Stimulated activated CD4-positive, alpha-beta T cell treated with anti-CD3 and anti-CD28 coated beads, Interleukin-15, amount 100 ng/mL, for 48 hours (primary cell): ENCODE measurements around the gene FUT6.
A peak's percentile ranks its signal among the peaks of the same experiment; 100 is the strongest.

ENCODE experiments used
- DNase-seq, 2 donors: peaks; one replicate each; pipeline ENCODE4 v3.0.0-alpha.2; 2020; ENCODE audit warnings: low read depth in 2 of 2

Gene FUT6

DNA sequence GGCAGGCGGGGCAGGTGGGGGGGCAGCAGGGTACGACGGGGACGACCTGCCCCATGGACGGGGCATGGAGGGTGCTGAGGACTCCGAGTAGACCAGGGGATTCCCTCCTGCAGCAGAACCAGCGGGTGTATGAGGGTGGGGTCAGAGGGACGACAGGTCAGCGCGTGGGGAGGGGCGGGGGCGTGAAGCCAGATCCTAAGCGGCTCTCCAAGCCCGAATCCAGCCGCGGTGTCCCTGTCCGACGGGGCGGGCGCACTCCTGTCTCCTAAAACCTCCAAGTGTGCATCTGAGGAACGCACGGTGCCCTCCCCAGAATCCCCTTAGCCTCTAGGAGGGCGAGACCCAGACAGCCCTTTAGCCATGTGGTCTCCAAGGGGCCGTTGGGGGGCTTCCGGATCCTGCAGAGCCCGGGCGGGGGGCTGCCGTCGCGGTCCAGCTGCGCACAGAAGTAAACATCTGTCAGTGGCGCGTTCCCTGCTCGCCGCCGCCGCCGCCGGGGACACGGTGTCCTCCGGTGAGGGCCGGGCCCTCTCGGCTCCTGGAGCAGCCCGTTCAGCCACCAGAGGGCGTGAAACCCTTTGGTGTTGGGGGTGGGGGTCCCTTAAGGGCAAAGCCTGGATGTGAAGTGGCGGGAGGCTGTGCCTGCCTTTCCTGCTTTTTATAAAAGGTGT lies 33.9 kb downstream of the FUT6 start:
- peak in 1 of 2 donors; percentile 58 for DNase-seq

DNA sequence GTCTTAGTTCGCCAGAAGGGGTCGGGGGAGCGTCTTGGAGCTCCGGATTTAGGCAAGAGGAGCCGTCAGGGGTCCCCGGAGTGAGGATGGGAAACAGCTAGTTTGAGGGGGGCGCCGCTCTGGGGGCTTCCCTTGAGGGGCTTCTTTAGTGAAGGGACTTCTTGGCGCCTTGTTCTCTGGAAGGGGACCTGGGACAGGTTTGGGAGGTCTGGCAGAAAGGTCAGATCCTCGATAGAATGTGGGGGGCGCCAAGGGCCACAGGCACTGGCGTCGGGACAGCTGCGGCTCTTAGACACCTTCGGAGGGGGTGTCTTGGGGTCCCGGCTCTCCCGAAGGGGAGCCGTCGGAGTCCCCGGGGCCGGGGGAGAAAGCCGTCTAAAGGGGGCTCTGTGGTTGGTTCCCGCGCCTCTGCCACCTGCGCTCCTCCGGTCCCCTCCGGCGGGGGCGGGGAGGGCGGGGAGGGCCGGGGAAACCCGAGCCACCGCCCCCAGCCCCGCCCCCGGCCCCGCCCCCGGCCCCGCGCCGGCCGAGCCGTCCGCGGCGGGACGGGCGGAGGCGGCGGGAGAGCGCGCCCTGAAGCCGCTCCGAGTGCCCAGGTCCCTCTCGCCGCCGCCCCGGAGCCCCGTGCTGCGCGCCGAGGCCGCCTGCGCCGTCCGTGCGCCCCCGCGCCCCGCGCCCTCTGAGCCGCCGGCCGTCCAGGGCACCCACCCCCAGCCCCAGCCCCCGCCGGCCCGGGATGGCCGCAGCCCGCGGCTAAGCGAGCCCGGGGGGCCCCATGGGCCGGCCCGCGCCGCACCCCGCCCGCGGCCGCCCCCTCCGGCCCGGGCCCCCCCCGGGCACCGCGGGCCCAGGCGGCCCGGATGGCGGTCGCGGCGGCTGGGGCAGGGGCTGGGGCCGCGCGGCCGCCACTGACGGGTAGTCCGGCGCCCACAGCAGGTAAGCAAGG lies 34.7 kb downstream of the FUT6 start, which contains the start of gene NRTN:
NRTN (plus strand) TSS at position 552 of the 946 bp plus-strand sequence. CDS start 19,099 bp downstream, outside the sequence.
- no peak for DNase-seq

DNA sequence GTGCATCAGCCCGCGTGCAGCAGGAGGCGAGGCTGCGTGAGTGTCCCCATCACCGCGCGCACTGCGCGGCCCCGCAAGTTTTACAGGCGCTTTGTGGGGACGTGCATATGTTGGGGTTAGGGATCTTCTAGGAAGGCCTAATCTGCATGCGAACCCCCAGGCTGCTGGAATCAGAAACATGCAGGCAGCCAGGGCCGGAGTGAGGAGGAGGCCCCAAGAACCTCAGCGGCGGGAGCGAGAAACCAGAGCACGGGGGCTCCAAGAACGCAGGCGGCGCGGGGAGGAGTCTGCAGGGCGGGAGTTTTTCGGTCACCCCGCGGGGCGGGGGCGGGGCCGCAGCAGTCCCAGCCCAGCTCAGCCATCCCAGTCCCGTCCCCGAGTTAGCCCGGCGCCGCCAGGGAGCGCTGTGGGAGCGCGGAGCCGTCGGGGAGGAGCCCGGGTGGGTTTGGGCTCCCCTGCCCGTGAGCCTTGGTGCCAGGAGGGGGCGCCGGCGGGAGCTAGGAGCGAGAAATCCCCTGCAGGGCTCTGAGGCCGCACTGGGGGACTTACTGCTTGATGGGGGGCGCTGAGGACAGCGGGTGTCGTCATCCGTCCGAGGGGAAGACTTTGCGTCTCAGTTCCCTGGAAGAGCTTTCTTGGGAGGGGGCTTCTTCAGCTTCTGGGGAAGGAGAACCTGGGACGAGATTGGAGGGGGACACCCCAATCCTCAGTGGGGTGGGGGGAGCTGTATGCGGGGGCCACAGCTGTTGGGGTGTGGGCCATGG lies 35.6 kb downstream of the FUT6 start:
- peak; percentile 90 to 94 for DNase-seq

DNA sequence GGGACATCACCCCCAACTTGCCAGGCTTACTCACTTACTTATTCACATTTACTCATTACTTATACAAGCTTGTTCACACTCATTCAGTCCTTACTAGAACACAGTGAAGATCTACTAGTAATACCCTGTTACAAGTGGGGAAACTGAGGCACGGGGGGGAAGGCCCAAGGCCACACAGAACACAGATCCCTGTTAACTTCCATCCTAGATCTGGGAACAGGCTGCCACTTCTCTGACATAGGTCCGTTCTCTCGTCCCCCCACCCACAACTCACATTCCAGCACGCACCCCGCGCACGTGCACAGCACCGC lies 36.1 kb downstream of the FUT6 start:
- DNase-seq = no peak

DNA sequence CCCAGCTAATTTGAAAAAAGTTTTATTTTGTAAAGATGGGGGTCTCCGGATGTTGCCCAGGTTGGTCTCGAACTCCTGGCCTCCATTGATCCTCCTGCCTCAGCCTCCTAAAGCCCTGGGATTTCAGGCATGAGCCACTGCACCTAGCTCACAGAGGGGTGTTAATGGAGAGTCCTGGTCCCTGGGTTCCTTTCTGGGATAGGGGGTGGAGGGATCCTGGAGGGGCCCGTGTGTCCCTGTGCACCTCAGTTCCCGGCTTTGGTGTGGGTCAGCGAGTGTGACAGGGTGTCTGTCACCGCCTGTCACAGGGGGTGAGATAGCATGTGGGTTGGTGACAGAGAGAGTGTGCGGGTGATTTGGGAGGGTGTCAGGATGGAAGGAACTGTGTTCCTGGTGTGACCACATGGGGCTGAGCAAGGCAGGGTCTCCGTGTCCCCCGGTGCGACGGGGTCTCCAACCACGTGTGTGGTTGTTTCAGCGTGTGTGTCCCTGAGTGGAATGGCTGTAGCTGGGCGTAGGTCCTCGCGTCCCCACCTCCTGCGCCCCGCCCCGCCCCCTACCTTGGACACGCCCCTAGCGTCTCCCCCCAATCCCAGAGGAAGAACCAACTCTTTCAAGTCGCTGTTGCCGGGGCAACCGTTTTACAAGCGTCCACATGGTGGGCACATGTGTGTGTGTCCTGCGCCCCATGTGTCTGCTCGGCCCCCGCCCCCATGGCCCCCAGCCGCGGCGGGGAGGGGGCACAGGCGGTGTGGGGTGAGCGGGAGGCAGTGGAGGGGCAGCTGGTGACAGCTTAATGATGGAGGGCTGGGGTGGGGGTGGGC lies 37.5 kb downstream of the FUT6 start:
- DNase-seq = no peak

DNA sequence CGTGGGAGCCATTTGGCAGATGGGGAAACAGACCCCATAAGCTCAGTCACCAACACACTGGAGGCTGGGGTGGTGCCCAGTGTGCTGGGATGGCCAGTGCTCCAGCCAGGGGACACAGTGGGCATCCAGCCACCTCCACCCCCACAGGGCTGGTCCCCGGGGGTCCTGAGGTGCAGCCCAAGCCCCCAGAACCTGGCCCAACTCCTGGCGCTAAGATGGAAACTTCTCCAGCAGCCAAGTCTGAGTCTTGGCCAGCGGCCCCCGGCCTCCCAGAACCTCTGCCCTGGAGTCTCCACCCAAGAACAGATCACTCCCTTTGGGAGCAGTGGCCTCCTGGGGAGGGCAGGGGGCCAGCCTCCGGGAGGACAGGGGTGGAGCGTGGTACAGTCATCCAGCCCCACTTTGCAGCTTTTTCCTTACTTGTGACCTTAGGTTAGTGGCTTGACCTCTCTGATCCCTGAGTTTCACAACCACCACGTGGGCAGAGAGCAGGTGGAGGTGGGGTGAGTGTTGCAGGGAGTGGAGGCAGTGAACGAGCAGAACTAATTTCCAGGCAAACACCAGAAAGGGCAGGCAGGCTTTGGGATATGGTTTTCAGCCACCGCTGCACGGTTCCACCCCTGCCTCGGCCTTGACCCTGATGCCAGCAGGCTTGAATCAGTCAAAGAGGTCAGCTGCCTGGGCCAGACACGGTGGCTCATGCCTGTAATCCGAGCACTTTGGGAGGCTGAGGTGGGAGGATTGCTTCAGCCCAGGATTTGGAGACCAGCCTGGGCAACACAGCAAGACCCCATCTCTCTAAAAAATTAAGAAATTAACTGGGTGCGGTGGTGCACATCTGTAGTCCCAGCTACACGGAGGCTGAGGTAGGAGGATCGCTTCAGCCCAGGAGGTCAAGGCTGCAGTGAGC lies 38.9 kb downstream of the FUT6 start:
- DNase-seq = no peak

DNA sequence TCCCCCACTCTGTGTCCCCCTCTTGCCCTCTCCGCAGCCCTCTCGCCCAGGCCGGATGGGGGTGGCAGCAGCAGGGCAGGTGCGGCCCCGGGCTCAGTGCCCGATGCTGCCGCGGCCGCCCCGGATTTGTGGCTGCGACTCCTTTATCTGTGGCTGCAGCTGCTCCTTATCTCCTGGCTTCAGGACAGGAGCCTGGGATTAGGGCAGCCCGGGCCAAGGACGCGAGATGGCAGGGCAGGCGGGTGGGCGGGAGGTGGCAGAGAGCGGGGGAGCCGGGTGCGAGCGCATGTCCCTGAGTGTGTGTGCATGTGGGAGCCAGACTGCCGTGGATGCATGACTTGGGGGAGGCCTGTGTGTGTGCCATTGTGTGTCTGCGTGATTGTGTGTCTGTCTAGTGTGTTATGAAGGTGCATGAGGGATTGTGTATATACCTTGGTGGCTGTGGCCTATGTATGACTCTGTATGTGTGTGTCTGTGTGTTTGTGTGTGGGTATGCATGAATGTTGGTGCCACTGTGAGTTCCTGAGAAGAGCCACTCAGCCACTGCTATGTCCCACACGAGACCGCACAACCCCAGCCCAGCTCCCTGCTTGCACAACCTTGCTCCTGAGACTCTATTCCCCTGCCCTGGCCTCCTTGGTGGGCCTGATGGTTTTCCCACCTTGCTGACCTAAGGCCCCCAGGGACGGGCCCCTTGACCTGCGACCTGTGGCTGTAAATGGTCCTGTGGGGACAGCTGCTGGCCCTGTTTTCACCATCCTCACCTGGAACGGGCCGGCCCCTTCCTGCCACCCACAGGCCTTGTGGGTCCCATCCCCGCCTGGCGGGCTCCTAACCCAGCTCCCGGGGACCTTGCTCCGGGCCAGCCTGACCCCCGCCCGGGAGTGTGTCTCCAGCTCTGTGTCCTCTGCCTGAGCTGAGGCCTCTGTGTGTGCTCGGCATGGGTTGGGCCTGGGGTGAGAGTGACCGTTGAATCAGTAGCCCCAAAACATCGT lies 40.0 kb downstream of the FUT6 start:
- DNase-seq = no peak

DNA sequence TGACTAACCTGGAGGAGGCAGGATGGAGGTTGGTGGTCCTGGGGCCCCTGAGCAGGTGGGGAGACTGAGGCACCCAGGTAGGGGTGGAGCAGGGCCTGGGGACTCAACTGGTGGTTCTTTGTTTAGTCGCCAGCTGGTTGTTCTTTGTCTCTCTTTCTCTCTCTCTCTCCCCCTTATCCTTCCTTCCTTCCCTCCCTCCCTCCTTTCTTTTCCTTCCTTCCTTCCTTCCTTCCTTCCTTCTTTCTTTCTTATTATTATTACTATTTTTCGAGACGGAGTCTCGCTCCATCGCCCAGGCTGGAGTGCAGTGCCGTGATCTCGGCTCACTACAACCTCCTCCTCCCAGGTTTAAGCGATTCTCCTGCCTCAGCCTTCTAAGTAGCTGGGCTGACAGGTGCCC lies 41.3 kb downstream of the FUT6 start:
- DNase-seq = no peak

DNA sequence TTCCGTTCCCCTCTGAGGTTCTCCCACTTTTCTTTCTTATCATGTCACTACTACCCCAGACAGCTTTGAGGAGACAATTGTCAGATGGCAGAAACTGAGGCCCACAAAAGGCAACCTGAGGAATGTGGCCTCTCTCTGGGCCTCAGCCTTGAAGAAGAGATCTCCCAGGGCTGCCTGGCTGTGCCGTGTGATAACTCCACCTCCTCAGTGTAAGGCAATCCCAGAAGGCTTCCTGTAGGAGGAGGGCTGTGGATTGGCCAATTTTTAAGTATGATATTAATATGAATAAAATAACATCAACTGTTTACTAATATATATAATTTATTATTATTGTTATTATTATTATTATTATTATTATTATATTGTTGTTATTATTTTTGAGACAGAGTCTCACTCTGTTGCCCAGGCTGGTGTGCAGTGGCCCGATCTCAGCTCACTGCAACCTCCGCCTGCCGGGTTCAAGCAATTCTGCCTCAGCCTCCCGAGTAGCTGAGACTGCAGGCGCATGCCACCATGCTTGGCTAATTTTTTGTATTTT lies 44.1 kb downstream of the FUT6 start:
- no peak for DNase-seq

DNA sequence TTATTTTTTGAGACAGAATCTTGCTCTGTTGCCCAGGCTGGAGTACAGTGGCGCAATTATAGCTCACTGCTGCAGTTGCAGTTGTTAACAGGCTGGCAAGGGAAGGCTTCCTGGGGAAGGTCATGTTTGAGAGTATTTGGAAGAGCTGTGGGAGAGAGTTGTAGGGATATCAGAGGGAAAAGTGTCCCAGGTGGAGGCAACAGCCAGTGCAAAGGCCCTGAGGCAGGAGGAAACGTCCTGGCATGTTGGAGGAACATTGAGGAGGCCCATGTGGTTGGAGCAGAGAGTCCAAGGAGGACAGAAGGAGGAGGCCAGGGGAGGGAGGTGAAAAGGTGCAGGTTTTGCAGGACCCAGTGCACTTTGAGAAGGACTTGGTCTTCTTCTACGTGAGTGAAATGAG lies 46.3 kb downstream of the FUT6 start:
- DNase-seq = no peak

DNA sequence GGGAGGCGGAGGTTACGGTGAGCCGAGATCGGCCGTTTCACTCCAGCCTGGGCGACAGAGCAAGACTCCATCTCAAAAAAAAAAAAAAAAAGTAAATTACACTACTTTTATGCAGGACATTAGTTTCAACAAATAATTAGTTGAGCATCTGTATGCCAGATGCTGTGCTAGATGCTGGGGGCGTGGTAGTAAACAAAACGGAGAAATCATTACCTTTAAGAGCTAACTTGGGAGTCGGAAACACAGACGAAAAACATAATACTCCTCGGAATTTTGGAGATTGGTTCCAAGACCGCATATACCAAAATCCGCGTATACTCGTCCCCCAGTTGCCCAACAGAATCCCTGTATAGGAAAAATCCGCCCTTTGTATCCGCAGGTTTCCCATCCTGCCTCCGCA lies 47.3 kb downstream of the FUT6 start:
- DNase-seq = no peak

DNA sequence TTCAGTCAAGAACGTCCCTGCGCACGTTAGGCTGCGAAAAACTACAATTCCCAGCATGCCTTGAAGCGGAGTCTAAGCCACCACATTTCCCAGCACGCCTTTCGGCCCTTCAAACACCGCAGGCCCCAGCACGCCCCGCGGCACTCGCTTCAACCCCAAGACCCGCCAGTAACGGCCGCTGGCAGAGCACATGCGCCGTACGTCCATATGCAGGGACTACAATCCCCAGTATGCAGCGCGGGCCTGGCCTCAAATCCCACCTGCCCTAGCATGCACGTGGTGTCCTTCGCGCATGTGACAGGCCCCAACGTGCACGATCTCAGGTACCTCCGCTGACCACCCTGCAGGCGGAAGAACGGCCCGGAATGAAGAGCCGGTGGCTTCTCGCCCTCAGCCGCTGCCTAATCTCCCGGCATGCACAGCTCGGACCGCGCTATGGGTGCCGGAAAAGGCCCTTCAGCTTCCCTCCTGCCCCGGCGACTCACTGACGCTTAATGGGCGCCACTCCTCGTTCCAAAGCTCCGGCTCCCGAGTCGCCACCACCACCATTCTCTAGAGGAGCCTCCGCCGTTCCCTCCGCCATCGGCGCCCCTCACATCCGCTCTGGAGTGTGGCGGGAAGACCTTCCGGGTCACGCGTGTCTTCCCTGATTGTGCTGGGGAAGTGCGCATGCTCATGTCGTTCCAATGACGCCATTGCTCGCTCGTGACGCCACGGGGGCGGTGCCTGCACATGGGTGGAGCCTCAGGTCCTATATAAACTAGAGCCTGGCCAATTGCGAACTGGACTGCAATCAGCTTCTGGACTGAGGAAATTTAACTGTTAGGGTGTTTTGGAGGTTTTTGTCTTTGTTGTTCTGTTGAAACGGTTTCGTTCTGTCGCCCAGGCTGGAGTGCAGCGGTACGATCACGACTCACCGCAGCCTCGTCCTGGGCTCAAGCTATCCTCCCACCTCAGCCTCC lies 48.7 kb downstream of the FUT6 start, which contains the start of gene DUS3L:
DUS3L (minus strand) TSS at position 605 of the 962 bp plus-strand sequence; CDS start at position 583, 22 bp downstream.
- peak; percentile 93 to 97 for DNase-seq

DNA sequence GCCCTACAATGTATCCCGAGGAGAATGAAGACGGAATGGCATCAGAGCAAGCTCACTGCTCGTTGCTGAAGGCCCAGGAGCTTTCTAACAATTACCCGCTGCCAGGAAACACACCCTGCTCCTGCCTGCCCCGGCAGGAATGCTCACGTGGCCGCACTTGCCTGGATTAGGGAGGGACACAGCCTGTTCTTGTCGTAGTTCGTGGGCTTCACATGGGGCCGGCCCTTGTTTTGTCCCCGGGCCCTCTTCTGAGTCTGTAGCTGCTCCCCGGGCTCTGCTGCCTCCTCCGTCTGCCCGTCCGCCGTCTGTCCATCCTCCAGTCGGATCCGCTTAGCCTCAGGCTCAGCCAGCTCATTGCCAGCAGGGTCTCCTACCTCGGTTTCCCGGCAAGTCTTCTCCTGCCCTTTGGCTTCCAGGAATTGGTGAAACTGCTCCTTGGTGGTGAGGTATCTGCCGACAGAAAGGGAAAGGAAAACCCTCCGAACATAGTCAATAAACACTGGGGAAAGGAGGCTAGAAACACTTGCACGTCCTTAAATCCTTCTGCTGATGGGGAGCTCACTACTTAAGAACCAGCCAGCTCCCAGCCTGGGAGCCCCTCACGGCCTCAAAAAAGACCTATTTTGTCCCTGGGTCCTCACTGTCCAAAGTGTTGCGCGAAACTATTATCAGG lies 49.5 kb downstream of the FUT6 start:
- no peak for DNase-seq

DNA sequence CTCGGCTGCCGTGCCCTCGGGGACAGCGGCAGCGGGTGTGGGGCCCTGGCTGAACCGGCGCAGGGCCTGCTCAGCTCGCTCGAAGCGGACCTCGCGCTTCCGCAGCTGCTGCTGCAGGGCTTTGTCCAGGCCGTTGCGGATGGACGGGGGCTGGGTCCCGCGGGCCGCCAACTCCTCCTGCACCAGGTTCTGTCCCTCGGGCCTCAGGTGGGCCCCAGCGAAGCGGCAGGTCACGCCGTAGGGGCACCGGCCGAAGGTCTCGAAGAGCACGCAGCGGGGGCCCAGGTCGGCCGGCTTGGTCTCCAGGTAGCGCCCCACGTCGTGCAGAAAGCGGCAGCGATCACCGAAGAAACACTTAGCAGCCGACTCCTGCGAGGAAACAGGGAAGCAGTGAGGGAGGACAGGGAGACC lies 50.1 kb downstream of the FUT6 start:
- DNase-seq = no peak

DNA sequence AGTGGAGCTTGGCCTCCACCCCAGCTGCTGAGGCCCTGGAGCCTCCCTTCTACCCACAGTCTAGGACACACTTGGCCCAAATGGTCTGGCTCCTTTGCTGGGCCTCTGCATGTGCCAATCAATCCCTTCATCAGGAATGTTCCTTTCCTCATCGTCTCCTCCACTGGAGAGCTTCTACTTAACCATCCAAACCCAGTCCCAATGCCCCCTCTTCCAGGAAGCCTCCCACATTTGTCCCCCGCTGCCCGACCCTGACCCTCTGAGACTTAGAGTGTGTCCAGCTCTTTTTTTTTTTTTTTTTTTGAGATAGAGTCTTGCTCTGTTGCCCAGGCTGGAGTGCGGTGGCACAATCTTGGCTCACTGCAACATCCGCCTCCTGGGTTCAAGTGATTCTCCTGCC lies 51.1 kb downstream of the FUT6 start:
- DNase-seq = no peak

DNA sequence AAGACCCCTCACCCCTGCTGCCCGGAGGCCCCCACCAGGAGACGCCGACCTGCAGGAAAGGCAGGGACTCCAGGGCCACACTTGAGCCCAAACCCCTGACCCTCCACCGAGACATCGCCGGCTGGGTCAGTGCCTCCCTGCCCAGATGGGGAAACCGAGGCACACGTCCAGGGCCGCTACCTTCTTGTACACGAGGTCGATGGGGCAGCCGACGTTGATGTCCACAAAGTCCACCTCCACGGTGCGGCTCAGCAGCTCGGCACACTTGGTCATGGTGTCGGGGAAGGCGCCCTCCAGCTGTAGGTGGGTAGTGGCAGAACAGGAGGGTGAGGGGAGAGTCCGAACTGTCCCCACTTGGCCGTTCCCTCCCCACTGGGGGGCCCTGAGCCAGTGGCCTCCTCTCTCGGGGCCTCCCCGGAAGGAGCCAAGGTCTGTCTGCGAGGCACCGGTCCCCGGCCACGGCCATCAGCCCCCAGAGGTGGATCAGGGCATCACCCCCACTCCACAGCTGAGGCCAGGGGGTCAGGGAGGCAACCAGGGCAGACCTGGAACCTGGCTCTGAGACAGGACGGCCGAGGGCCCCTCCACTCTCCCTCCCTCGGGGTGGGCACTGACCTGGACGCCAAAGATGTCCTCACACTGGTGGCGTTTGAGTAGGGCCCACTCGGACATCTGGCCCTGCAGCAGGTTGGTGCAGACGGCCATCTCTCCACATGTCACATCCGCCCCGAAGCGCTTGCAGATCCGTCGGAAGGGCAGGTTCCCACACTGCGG lies 51.9 kb downstream of the FUT6 start:
- DNase-seq = no peak
